ENCODE results near the gene NTN1.
"Not testable (repeated sequence)": the region's sequence is repeated elsewhere in the genome, so short reads cannot be mapped to it uniquely, and the experiment has no call there.

Gene NTN1

DNA sequence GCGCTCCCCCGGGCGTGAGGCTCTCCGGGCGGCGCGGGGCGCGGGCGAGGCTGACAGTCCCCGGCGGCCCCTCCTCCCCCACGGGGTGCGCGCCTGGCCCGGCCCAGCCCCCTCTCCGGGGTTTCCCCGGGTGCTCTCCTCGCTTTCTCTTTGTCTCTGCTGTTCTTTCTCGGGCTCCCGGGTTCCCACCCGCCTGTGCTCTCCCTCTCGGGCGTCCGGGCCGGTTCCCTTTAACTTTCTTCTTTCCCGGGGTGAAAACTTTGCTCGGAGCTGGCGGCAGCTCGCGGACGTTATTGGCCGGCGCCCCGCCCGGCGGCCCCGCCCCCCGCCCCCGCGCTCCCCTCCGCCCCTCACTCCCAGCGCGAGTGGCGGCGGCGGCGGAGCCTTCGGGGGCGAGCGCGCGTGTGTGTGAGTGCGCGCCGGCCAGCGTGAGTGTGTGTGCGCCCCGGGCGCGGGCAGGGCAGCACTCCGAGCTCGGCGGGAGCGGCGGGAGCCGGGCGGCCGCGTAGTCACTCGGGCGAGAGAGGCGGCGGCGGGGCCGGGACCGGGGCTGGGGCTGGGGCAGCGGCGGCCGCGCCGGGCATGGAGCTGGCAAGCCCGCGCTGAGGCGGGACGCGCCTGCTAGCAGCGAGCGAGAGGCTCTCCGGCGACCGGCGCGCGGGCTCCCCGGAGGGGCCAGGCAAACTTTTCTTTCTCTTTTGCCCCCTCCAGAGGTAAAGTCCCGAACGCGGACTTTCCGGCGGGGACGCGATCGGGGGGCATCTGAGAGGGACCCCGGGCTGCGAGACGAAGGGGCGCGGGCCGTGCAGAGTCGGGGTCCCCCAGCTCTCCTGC is at the start of gene NTN1:
Gene NTN1 (plus strand): TSS at position 353 of the 834 bp plus-strand sequence. CDS start 864 bp downstream, outside the sequence.
- peak; percentile 41 for DNase-seq

- DNase-seq, result no peak
These were observed 46.1 kb upstream of the NTN1 start for GRCh38 chr17:8975091-8975725.

GRCh38 chr17:8976638-8977037 is 44.7 kb upstream of the NTN1 start:
- DNase-seq, result no peak

DNA sequence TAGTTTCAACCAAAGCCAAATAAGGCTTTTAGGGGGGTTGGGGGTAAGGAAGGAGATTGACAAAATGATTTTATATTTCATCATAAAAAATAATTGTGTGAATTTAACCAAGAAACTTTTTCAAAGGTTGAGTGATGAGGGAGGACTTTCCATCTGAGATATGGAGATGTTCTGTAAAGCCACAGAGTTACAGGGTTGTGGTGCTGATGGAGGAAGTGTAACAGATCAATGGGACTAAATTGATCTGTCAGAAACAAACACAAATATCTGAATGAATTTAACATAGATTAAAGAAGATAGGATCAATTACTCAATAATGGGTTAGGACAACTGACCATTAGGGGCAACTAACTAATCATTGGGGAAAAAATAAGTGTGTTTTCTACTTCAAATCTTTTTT is 41.6 kb upstream of the NTN1 start:
- DNase-seq, result no peak

GRCh38 chr17:8981443-8981842 is 39.9 kb upstream of the NTN1 start:
- DNase-seq, result no peak

DNA sequence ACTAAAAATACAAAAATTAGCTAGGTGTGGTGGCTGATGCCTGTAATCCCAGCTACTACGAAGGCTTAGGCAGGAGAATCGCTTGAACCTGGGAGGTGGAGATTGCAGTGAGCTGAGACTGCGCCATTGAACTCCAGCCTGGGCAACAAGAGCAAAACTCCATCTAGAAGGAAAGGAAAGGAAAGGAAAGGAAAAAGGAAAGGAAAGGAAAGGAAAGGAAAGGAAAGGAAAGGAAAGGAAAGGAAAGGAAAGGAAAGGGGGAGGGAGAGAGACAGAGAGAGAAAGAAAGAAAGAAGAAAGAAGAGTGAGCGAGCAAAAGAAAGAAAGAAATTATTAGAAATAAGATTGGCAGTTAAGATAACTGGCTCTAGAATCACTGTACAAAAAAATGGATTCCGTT is 37.1 kb upstream of the NTN1 start:
- not testable (repeated sequence) for DNase-seq

GRCh38 chr17:8985054-8985701 is 36.1 kb upstream of the NTN1 start:
- no peak for DNase-seq

DNA sequence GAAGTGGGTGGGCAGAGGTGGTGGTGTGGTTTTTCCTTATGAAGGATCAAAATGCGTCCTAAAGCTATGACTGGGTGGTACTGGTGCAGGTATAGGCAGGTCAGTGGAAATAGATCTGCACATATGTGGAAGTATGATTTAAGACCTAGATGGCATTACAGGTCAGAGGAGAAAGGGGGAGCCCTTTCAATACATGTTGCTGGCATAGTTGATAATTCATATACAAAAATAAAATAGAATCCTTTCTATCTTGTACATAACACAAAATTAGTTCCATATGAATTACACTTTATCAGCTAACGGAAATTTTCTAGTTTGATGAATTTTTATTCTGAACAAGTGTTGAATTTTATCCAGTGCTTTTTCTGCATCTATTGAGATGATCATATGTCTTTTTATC is 35.0 kb upstream of the NTN1 start:
- no peak for DNase-seq

- not testable (repeated sequence) for DNase-seq
These were observed 32.9 kb upstream of the NTN1 start for GRCh38 chr17:8988263-8988935.

GRCh38 chr17:8991514-8992285 is 29.6 kb upstream of the NTN1 start:
- peak; percentile 69 for DNase-seq

- DNase-seq, result peak; percentile 76
These were observed 27.0 kb upstream of the NTN1 start for GRCh38 chr17:8994319-8994718.

- no peak for DNase-seq
These were observed 25.6 kb upstream of the NTN1 start for GRCh38 chr17:8995711-8996110.

DNA sequence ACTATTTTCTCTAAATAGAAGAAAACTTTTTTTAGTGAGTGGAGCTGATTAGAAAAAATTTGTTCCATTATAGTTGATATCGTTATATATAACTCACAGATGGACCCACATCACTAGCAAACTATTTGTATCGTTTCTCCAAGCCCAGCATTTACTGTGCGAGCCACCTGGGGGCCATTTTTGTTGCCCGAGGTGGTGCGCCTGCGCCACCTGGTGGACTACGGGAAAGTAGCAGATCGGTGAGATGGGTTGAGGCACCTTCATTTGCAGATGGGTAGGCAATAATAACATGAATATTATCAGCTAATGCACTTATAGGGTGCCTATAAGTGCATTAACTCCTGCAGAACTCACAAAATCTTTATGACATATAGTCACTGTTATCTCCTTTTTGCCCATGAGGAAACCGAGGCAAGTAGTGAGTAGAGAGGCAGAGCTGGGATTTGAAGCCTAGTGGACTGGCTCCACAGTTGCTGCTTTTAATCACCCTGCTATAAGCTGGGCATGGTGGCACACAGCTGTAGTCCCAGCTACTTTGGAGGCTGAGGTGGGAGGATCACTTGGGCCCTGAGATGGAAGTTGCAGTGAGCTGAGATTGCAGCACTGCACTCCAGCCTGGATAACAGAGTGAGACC is 23.2 kb upstream of the NTN1 start:
- DNase-seq, result peak; percentile 75

- no peak for DNase-seq
These were observed 19.8 kb upstream of the NTN1 start for GRCh38 chr17:9001559-9001958.

GRCh38 chr17:9002227-9002605 is 19.1 kb upstream of the NTN1 start:
- no peak for DNase-seq

GRCh38 chr17:9002606-9003354 is 18.5 kb upstream of the NTN1 start:
- DNase-seq, result no peak

GRCh38 chr17:9003355-9004131 is 17.8 kb upstream of the NTN1 start:
- no peak for DNase-seq

GRCh38 chr17:9004132-9004960 is 17.0 kb upstream of the NTN1 start:
- no peak for DNase-seq

DNA sequence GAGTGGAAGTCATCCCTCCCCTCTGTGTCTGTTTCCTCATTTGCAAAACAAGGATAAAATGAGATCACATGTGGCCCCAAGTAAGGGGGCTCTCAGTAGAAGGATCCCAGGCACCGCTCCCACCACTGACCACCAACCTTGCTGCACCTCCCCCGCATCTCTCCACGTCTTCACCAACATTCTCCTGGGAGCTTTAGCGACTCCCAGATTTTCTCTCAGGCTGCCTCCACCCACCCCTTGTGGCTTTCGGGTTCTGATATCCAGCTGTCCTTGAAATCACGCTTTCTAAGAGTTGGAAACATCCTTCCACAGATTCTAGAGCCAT is 16.4 kb upstream of the NTN1 start:
- no peak for DNase-seq

All from stimulated activated CD4-positive, alpha-beta T cell treated with anti-CD3 and anti-CD28 coated beads, Interleukin-1b, Interleukin-23, amount 100 ng/mL, for 48 hours (primary cell).